GM21786 (cell line): ENCODE data around the gene MYCBP2.

Experiments
- ATAC-seq: cut with Tn5 transposase; IDR thresholded peaks from one replicate; pipeline ENCODE4 v1.9.1; 2021; ENCODE audit not compliant: unreplicated experiment

Gene MYCBP2

GRCh38 chr13:77000475-77000874, 326.4 kb downstream of the MYCBP2 start:
- ATAC-seq, result no peak
